RPMI8226 (cell line): Measurements from ENCODE around the gene SPTLC3.

Experiments
- DNase-seq: peaks from one replicate; pipeline ENCODE4 v3.0.0-alpha.2; 2015

Gene SPTLC3

DNA sequence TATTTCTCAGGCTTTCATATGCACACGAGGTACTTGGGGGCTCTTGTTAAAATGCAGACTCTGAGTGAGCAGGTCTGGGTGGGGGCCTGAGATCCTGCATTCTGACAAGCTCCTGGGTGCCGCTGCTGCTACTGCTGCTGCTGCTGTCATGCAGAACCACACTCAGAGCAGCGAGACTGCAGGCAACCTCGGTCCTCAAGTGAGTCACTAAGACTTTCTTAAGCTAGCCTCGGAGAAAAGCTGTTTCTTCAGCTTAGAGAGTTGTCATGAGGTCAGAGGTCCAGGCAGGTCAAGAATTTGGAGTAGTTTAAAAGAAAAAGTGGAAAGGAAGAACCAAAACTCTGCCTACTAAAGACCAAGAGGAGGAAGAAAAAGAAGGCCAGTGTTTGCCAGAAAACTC is 92.9 kb downstream of the SPTLC3 start:
- no peak for DNase-seq

GRCh38 chr20:13102237-13102636 is 93.5 kb downstream of the SPTLC3 start:
- no peak for DNase-seq

GRCh38 chr20:13102694-13103093 is 93.9 kb downstream of the SPTLC3 start:
- DNase-seq = peak; percentile 6

DNA sequence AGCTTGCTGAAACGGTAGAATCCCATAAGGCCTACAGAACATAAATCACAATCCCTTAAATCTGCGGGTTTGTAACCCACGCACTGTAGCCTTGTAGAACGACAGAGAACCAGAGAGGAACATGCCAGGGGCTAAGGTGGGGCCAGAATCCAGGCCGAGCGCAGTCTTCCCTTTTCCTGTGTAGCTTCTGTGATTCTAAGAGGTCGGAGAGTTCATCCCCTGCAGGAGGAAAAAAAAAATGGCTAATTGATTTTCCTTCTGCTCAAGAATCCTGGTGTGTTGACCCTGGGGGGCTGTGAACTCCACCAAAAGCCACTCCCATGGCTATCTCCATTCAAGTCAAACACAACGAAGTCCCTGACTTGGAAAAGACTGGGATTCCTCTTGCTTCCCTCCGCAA is 96.3 kb downstream of the SPTLC3 start:
- no peak for DNase-seq

DNA sequence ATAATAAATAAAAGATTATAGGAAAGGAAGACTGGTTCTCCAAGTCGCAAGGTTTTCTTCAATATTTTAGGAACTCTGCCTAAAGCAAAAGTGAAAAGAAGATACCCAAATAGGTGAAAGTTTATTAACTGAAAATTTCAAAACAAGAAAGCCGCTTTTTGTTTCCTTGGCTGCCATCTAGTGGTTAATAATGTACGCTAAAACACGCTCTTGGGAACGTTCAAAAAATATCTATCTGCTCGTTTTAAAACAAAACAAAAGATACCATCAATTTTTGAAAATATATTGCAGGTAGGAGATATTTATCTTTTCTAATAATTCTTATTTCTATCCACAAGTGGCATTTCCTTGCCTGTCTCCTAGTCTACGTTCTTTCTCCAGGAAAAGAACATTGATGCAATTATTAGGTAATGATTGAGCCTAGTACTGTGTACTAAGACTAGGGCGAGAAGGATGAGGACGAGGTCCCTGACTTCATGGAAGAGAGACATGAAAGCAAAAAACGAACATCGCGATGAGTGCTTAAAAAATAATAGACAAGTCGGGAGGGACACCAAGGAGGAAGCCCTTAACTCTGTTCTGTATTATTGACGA is 97.2 kb downstream of the SPTLC3 start:
- DNase-seq = peak; percentile 58

DNA sequence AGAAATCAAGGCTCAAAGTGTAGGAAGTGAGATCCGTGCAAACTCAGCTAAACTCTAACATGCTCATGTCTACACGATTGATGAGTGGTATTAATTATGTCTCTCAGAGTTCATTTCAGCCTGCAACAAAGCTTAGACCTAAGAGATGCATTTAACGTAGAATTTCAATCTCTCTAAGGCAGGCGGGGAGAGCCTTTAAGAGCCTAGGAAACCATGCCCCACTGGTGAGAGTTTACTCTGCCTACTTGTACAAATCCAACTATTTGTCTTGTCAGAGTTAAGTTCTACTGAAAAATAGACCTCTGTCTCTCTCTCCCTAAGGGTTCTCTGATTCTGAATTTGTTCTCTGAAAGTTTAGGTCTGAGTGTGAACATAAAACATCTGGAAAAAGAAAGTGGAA is 100.9 kb downstream of the SPTLC3 start:
- DNase-seq = no peak

GRCh38 chr20:13110796-13111195 is 102.0 kb downstream of the SPTLC3 start:
- no peak for DNase-seq

DNA sequence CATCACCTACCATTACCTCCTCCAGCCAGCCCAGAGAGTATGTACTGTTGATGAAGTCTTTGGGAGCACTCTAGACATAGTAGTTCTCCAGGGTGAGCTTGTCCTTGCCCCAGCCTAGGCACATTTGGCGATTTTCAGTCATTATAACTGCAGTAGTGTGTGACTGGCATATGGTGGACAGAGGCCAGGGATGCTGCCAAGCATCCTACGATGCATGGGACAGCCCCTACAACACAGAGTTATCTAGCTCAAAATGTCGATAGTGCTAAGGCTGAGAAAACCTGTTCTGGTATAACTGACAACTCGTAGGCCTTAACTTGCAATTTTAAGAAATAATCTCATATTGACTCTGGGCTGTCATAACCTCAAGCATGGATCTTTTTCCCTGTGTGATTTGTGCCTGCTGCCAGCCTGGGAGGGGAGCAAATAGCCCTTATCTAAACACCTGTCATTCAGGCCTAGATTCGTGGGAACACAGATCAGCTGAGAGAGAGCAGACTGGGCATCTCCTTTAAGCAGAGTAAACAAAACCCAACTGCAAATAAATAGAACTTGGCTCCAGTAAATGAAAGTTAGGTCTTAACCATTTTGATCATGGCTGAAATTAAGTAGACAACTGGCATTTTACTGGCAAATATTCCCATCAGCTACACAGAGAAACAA is 102.6 kb downstream of the SPTLC3 start:
- no peak for DNase-seq

DNA sequence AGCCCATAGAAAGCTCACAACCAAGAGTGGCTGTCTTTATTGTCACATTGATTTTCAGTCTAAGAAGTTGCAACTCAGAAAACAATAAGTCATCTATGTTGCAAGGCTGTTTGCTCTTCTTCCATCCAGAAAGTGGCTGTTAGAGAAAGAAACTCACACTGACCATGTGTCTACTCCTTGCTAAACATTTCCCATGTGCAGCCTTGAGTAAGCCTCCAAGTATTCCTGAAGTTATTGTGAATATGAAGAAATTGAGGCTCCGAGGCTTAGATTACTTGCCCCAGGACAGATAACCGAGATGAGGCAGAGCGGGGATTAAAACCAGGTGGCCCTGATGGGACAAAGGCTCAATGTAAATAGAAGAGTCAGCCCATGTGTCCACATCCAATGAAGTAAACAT is 105.0 kb downstream of the SPTLC3 start:
- DNase-seq = no peak

DNA sequence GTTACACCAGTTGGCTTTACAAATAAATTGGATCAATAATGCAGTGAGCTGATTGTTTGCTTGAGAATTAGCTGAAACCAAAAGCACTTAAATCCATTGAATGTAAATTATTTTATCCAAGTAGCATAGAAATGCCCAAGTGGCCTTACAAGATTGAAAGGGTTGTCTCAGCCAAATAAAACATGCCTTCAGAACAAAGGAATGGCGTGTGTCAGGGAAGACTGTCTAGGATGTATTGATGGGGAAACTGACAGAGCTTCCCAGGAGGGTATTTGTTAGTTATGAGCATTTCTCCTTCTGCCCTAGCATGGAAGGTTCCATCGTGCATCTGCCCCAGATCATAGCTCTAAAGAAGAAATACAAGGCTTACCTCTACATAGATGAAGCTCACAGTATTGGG is 108.4 kb downstream of the SPTLC3 start:
- no peak for DNase-seq

DNA sequence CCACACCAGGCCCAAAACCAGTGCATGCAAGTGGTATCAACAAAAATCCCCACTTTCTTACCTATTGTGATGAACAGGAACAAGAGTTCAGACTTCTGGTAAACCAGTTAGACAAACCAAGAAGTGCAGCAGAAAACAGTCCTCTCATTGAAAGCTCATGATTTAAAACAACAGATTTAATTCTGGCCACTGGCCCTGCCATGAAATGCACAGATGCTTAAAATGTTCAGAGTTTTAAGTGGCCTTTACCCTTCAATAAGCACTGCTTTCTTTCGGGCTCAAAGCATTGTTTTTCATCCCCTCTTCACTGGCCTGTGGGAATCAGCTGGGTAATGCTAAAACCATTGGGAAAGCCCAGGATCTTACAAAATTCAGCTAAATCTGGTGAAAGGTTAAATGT is 109.9 kb downstream of the SPTLC3 start:
- DNase-seq = no peak

- peak; percentile 67 for DNase-seq
Observed at GRCh38 chr20:13119583-13119982, 110.8 kb downstream of the SPTLC3 start.

DNA sequence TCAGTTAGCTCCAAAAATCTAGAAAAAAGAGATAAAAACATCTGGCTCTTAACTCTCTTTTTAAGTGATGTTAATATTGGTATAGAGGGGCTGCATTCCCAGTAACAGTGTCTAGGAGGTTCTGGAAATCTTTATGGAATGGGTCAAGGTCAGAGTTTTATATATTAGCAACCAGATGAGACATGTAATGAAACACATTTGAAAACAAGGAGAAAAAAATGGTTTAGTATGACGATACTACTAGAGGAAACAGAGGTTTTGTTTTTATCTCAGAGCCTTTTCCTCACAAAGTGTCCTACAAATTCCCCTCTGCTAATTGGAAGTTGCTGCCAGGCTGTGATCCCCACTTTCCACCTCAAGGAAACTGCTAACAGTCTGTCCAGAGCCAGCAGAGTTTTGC is 111.7 kb downstream of the SPTLC3 start:
- no peak for DNase-seq

DNA sequence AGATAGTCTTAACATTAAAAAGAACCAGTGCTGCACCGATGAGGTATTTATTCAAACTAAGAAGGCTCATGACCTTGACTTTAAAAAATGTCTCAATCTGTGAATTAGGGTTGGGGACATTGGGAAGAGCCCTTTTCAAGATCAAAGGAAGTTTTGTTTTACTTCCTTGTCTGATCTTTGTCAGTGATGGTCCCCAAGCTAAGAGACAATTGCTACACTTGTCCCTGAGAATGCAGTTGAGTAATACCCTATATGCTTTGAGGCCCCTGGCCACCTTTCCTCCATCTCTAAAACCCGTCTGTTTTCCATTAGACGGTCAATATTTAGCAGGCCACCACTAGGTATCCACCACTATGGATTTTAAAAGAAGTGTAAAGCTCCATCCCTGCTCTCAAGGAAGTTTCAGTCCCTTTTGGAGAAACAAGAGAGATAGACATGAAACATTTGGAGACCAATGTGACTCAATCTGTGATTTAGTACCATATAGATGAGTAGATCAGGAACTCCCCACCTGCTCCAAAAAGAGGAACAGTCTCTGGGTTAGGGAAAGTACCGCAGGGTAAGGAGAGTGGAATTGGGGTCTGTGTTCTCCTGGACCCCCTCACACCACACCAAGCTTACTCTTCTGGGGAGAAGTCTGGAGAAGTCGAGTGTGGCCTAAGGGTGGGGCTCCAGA is 113.2 kb downstream of the SPTLC3 start:
- no peak for DNase-seq

DNA sequence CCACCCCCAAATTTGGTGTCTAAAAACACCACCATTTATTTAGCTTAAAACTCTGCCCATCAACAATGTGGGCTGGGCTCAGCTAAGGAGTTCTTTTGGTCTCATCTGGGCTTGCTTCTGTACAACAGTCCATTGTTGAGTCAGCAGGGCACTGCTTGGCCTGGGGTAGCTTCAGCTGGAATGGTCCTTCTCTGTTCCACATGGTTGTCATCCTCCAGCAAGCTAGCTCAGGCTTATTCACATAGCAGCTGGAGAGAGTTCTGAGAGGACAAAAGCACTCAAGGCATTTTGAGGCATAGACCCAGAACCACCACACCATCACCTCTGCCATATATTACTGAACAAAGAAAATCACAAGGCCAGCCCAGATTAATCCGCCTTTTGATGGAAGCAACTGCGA is 116.7 kb downstream of the SPTLC3 start:
- DNase-seq = no peak

DNA sequence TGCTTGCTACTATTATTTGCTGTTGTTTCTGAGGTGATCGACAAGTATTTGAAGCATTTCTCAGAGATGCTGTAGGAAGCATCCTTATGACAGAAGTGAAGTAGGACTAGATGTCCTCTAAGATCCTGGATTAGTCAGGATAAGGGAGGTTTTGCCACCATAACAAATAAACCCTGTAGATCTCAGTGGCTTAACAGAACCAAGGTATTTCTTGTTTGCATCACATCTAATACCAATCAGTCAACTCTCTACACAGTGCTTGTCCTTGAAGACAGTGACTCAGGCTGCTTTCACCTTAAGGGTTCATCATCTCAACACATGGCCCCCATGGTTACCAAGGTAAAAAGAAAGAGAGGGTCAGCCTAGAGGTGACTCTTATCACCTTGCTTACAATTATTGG is 119.4 kb downstream of the SPTLC3 start:
- no peak for DNase-seq

DNA sequence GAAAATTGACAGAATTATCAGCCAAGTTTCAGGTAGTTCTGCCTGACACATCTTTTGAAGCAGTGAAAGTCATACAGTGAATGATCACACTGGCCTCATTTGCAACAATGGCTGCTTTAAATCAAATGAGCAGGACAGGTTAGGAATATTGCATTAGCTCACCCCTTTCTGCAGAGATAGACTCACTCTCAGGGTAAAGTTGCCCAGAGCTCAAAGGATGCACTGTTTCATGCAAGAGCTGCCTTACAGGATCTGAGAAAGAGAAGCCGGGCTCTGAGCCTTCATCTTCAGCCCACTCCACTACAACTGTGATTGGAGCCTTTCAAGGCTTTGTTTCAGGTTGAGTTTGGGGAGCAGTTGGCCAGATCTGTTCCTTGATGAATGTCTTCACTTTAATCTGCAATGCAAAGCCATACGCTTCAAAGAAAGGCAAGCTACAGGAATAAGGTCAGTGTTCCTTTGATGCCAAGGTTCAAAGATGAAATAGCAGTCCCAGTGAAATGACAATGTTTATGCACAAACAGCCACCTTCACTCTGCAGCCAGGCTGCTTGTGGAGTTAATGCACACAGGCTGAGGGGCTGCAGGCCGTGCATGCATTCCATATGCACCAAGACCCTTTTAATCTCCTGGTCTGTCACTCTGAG is 121.4 kb downstream of the SPTLC3 start:
- no peak for DNase-seq

DNA sequence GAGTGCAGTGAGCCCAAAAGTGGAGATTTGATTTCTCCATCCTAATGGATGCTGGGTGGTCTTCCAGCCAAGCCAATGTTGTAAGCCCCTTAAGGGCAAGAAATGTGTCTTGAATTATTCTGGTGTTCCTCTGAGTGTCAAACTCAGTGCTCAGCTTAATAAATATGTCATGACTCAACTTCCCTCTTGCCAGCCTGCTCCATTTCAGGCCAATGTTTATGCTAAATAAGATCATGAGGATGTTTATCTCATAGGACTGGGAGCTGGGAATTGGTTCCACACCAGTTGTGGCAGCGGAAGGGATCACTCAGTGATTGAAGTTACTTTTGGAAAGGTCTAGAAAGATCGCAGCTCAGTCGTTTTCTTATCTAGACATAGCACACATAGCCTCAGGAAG is 121.9 kb downstream of the SPTLC3 start:
- no peak for DNase-seq

DNA sequence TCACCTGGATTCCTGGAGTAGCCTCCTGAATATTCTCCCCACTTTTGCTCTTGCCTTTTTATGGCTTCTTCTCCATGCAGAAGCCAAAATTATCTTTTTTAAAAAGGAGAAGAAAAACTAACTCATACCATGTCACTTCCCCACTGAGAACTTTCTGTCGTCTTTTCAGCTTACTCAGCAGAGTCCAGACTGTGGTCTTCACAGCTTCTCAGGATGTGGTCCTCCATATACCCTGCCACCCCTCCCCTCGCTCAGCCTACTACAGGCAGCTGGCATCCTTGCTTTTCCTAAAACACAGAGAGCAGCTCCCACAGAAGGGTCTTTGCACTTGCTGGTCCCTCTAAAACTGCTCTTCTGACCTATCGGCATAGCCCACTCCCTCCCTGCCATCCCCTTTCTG is 122.9 kb downstream of the SPTLC3 start:
- peak; percentile 6 for DNase-seq

DNA sequence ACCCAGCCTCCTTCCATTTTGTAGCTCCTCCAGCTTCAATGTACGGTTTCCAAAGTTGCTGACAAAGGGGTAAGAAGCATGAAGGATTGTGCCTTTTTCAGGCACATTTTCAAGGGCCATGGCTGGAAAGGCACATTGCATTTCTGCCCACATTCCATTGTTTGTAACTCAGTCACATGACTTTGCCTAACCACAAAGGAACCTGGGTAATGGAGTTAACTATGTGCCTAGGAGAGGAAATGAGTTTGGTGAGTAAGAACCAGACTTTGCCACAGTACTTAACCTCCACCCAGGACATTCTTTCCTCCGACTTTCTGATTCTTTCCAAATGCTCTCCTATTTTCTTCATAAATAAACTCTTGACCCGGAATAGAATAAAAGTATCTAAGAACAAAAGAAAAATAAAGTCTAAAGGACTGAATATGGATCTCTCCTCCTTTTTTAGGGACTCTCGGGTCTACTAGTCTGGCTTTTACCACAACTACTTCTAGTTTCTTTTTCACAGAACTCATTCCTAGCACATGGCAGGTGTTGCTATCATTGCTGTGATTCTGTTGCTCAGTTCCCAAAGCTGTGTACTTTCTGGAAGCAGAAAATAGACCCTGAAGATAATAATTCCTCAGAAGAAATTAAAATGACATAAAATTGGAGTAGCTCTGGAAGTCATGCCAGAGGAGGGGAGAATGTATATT is 130.8 kb downstream of the SPTLC3 start:
- DNase-seq = no peak

- no peak for DNase-seq
Observed at GRCh38 chr20:13140201-13140600, 131.4 kb downstream of the SPTLC3 start.

- DNase-seq = no peak
Observed at GRCh38 chr20:13140775-13141174, 132.0 kb downstream of the SPTLC3 start.

DNA sequence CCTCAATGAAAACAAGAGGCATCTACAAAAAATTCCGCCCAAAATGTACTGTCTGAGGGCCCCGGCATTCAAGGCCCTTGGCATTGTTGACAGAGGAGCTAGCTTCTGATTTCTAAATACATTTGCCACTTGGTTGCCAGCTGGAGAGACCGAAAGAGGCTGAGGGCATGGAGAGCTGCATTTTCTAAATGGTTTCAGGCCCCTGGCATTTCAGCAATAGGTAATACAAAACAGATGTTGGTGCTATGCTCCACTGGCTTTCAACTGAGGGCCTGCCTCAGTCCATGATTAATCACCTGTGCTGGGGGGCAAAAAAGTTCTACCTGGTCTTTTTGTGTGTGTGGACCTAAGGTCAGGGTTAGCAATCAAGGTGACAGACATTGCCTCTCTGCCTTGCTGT is 132.8 kb downstream of the SPTLC3 start:
- DNase-seq = no peak

GRCh38 chr20:13142143-13142542 is 133.4 kb downstream of the SPTLC3 start:
- DNase-seq = no peak
